HepG2 (cell line): Measurements from ENCODE around the gene RAD54L. TPM values are rescaled to one million over a fixed set of nuclear protein-coding genes. Genes with fewer than 3 reads are reported as not detected.
A peak's percentile ranks its signal among the peaks of the same experiment; 100 is the strongest.

Source experiments
- ATAC-seq: fragments of 200-7000 bp; cut with Tn5 transposase; 3 replicates; pipeline ENCODE4 v1.9.1; 2020; ENCODE audit warnings: mild to moderate bottlenecking, moderate library complexity
- BruUV-seq: library from RNA; stranded (reverse); fragments of 400-500 nt; replicated peaks from 2 replicates; lab custom pipeline; 2021; lab: Mats Ljungman, UMichigan
- CTCF ChIA-PET: fragments of 300-600 bp; formaldehyde crosslinking; extraction: SDS; loops from one replicate; lab custom pipeline; 2021; ENCODE audit warnings: low total read pairs, inconsistent platforms, low intra/inter-chr PET ratio; lab: Yijun Ruan, JAX
- POLR2A ChIA-PET: fragments of 350-600 bp; sonication (Branson Sonifier 250); formaldehyde crosslinking; loops from one replicate; lab custom pipeline; 2020; ENCODE audit warnings: antibody characterized with exemption, inconsistent platforms; lab: Yijun Ruan, JAX
- DNase-seq: peaks from one replicate; pipeline ENCODE4 v3.0.0-alpha.2; 2015; ENCODE audit warnings: low spot score
- FAIRE-seq: peaks from 3 replicates; lab custom pipeline; 2011; peaks lifted over from hg19 to GRCh38; lab: Jason Lieb, UNC
- H2AFZ ChIP-seq: one replicate; pipeline ENCODE4 v1.6.1; 2011; ENCODE audit warnings: low read length, inconsistent platforms
- H3K27ac ChIP-seq: fragments of 300-600 bp; 3 replicates; pipeline ENCODE4 v1.8.0; 2011; ENCODE audit warnings: mixed run types, mild to moderate bottlenecking, mixed read lengths, low read length, inconsistent platforms; ENCODE audit not compliant: insufficient read depth; ENCODE audit errors: extremely low read length
- H3K27me3 ChIP-seq, 2 experiments: fragments of 200-600 bp in 1 of 2; 2 replicates in 1 of 2; 3 replicates in 1 of 2; pipeline versions ENCODE4 v1.6.0 to v1.8.0; 2011; ENCODE audit warnings: low read length in 2 of 2, mild to moderate bottlenecking in 2 of 2, moderate library complexity in 2 of 2, inconsistent platforms in 1 of 2; ENCODE audit not compliant: insufficient read depth in 2 of 2, control insufficient read depth in 1 of 2
- H3K36me3 ChIP-seq, 2 experiments: fragments of 200-600 bp in 1 of 2; replicated peaks in 1 of 2; 2 replicates in 1 of 2; 3 replicates in 1 of 2; pipeline versions ENCODE4 v1.5.1 to v1.8.0; 2011; ENCODE audit warnings: low read length in 2 of 2, inconsistent platforms in 1 of 2; ENCODE audit not compliant: insufficient read depth in 2 of 2, control insufficient read depth in 1 of 2
- H3K4me1 ChIP-seq: 2 replicates; pipeline ENCODE4 v1.5.1; 2012; ENCODE audit warnings: low read length, inconsistent platforms; ENCODE audit not compliant: insufficient read depth
- H3K4me2 ChIP-seq: 2 replicates; pipeline ENCODE4 v1.6.0; 2011; ENCODE audit warnings: low read depth, low read length, inconsistent platforms
- H3K4me3 ChIP-seq, 3 experiments: fragments of 200-600 bp in 1 of 3; sonication (generic), shearing (Covaris generic) in 1 of 3; replicated peaks in 1 of 3; 2 replicates each; pipeline ENCODE4 v1.5.1; 2011 to 2016; ENCODE audit warnings: low read length in 3 of 3, inconsistent platforms in 2 of 3, low read depth in 2 of 3, mild to moderate bottlenecking in 2 of 3, control low read depth in 1 of 3, mixed read lengths in 1 of 3; ENCODE audit not compliant: insufficient read depth in 1 of 3
- H3K79me2 ChIP-seq: one replicate; pipeline ENCODE4 v1.6.1; 2011; ENCODE audit warnings: low read length, inconsistent platforms; ENCODE audit not compliant: insufficient read depth
- H3K9ac ChIP-seq: 2 replicates; pipeline ENCODE4 v1.6.0; 2011; ENCODE audit warnings: mild to moderate bottlenecking, low read depth, low read length, inconsistent platforms; ENCODE audit not compliant: insufficient read depth
- H3K9me3 ChIP-seq: 2 replicates; pipeline ENCODE4 v1.5.1; 2012; ENCODE audit warnings: mild to moderate bottlenecking, low read length
- H4K20me1 ChIP-seq: 2 replicates; pipeline ENCODE4 v1.6.0; 2011; ENCODE audit warnings: inconsistent platforms, mild to moderate bottlenecking, low read length, moderate library complexity; ENCODE audit not compliant: insufficient read depth
- ATF7-NPFF ChIP-seq: sonication (generic); formaldehyde crosslinking; IDR thresholded peaks from 2 replicates; pipeline ENCODE4 v1.8.1; 2023; ENCODE audit warnings: mild to moderate bottlenecking, low read depth, missing genetic modification reagents, moderate library complexity
- FOXJ3 ChIP-seq: sonication (generic); formaldehyde crosslinking; IDR thresholded peaks from 2 replicates; pipeline ENCODE4 v1.4.0; 2020; ENCODE audit warnings: missing genetic modification reagents, mild to moderate bottlenecking, borderline replicate concordance
- HNRNPK ChIP-seq: fragments of 200-400 bp; formaldehyde crosslinking; IDR thresholded peaks from 2 replicates; pipeline ENCODE4 v1.6.1; 2018; ENCODE audit warnings: low read length, low read depth, moderate library complexity, mild to moderate bottlenecking; ENCODE audit not compliant: poor library complexity, severe bottlenecking
- LCORL ChIP-seq, 2 experiments: fragments of 450-650 bp in 1 of 2; sonication (generic) in 1 of 2; formaldehyde crosslinking in 1 of 2; IDR thresholded peaks; 2 replicates each; pipeline versions ENCODE4 v1.5.0 to v1.6.1; 2017 to 2020; ENCODE audit warnings: antibody characterized with exemption in 1 of 2, missing genetic modification reagents in 1 of 2
- RFX1 ChIP-seq: fragments of 450-650 bp; IDR thresholded peaks from 2 replicates; pipeline ENCODE4 v1.6.1; 2017
- SKI ChIP-seq: fragments of 450-650 bp; IDR thresholded peaks from one replicate; pipeline ENCODE4 v1.6.1; 2018; ENCODE audit warnings: mild to moderate bottlenecking; ENCODE audit not compliant: partially characterized antibody
- WIZ ChIP-seq: sonication (generic); formaldehyde crosslinking; IDR thresholded peaks from 2 replicates; pipeline ENCODE4 v1.5.1; 2020; ENCODE audit warnings: mild to moderate bottlenecking, missing genetic modification reagents
- ZNF543 ChIP-seq: sonication (generic); formaldehyde crosslinking; IDR thresholded peaks from 2 replicates; pipeline ENCODE4 v1.4.0; 2020; ENCODE audit warnings: mild to moderate bottlenecking, missing genetic modification reagents
- WGBS: methylation state at CpG from one replicate; pipeline ENCODE4 v1.1.6; 2017; ENCODE audit warnings: low lambda C conversion rate; 5-methylcytosine and 5-hydroxymethylcytosine counted together
- in situ Hi-C: cut with HindIII; loops from 2 replicates; pipeline ENCODE4 v1.10.0; 2017; ENCODE audit warnings: low pct_unique_long_range_greater_than_20kb; ENCODE audit not compliant: extremely low pct_ligation_motif_present
- intact Hi-C: fragments of 100-400 bp; cut with micrococcal nuclease; formaldehyde crosslinking; loops from one replicate; pipeline ENCODE4 v1.10.0; 2022; ENCODE audit not compliant: unreplicated experiment
- polyA plus RNA-seq, 8 experiments: library from polyadenylated mRNA; depleted of rRNA in 3 of 8; stranded (reverse) in 7 of 8; unstranded in 1 of 8; fragments of >200 nt; fragmentation: Illumina TruSeq in 4 of 8; extraction: Trizol in 4 of 8; gene quantifications; 2 replicates each; pipeline versions ENCODE4 v1.2.1 to v1.2.3, GENCODE V29; 2011 to 2016; ENCODE audit warnings: low read depth in 4 of 8, missing spikeins in 1 of 8, mixed read lengths in 1 of 8; ENCODE audit not compliant: insufficient read depth in 1 of 8
- total RNA-seq, 5 experiments: library from RNA; depleted of rRNA; stranded (reverse); fragments of >200 nt; fragmentation: Illumina TruSeq; extraction: Trizol; gene quantifications; 2 replicates each; pipeline ENCODE4 v1.2.3, GENCODE V29; 2016; ENCODE audit warnings: low read depth in 1 of 5

RAD54L gene
- total and polyA plus RNA-seq, 2 of the 13 experiments (the other 11 are each of a cell fraction or from before 2014, with no cell fraction given), result 10.2 to 30.0 TPM

DNA sequence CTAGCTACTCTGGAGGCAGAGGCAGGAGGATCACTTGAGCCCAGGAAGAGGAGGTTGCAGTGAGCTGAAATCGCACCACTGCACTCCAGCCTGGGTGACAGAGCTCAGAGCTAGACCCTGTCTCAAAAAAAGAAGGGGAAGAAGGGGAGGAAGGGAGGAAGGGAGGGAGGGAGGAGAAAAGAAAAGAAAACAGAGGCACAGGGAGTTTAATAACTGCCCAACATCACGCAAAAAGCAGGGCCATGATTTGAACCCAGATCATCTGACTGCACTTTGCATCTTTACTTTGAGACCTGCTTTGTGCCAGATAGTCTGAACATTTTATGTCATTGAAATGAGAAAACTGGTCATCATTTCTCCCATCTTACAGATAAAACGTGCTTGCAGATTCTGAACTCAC is 42.4 kb upstream of the RAD54L start:
- H3K4me3 ChIP-seq, result no peak overlapping the region
- DNase-seq, result no peak
- POLR2A ChIA-PET, result no interaction called here

DNA sequence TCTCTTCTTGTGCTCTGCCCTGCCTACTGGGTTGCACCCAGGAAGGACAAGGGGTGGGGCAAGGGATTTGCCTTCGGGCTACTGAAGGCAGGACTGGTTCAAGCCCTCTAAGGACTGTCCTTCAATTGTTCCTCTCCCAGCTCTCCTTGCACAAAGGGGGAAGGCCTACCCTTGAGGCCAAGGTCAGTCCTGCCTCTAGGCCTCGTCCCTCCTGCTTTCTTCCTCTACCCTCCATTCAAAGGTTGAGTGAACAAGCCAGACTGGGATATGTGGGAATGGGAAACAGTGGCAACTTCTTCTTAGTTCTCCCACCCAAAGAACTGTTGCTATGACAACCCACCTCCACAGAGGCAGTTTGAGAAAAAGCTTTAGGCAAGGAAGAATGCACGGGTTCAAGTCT is 41.8 kb upstream of the RAD54L start:
- H3K27ac ChIP-seq, result no peak overlapping the region
- H3K4me2 ChIP-seq, result no peak overlapping the region
- peak; percentile 40 for ATAC-seq
- H3K4me3 ChIP-seq, result no peak overlapping the region
- H3K4me1 ChIP-seq, result peaks cover 8% of the 10 kb centered on the region; the same call in 1 of the 2 replicates
- in situ Hi-C loops, result no loop called here
- no peaks in the 10 kb centered on the region for H4K20me1 ChIP-seq
- BruUV-seq, result no TSS peak
- H3K36me3 ChIP-seq, result no peaks in the 10 kb centered on the region
- CTCF ChIA-PET, result no interaction called here
- 0 out of 5 replicates have a peak, but pooled peaks cover 0 to 6% of the 10 kb centered on the region in 2 experiments for H3K27me3 ChIP-seq
- no peak overlapping the region for H2AFZ ChIP-seq
- TF ChIP-seq ZNF543 (CRISPR knock-in tag), result no peak
- TF ChIP-seq WIZ (CRISPR knock-in tag), result no peak
- TF ChIP-seq RFX1, result peak; percentile 38; the same call in 1 of the 2 replicates
- TF ChIP-seq, all 625 proteins: peak for 1
- Histone ChIP-seq H3K79me2 (no peaks in the 10 kb centered on the region), H3K9me3 (no peaks in the 10 kb centered on the region), H3K9ac (no peak overlapping the region)
- no peak for DNase-seq
- FAIRE-seq, result no peak
- POLR2A ChIA-PET, result no interaction called here
- intact Hi-C loops, result no loop called here
- WGBS, result 14% methylated on average over 3 of the region's 3 CpGs

More for the DNA sequence above, 42.4 kb upstream of the RAD54L start:
- TF ChIP-seq HNRNPK, result peak; percentile 66
- TF ChIP-seq ATF7-NPFF, result no peak
- no peak for TF ChIP-seq FOXJ3
- TF ChIP-seq LCORL (IDR thresholded peaks at IDR 0.05), result no peak
- no peak for TF ChIP-seq LCORL (CRISPR knock-in tag; IDR thresholded peaks at IDR 0.05)
- TF ChIP-seq SKI, result no peak
- Histone ChIP-seq H3K9me3 (no peaks in the 10 kb centered on the region), H3K27me3 (0 out of 5 replicates have a peak, but pooled peaks cover 0 to 6% of the 10 kb centered on the region in 2 experiments), H3K9ac (no peak overlapping the region), H3K27ac (no peak overlapping the region), H3K4me2 (no peak overlapping the region), H3K4me1 (peaks cover 8% of the 10 kb centered on the region; the same call in 1 of the 2 replicates), H3K36me3 (no peaks in the 10 kb centered on the region), H4K20me1 (no peaks in the 10 kb centered on the region), H3K79me2 (no peaks in the 10 kb centered on the region), H2AFZ (no peak overlapping the region)
- intact Hi-C loops (no loop called here), in situ Hi-C loops (no loop called here)
- 55% methylated on average over 3 of the region's 3 CpGs for WGBS
- ATAC-seq (no peak), FAIRE-seq (no peak)
- no TSS peak for BruUV-seq
- CTCF ChIA-PET, result no interaction called here
